Astrocyte of the cerebellum (primary cell): ENCODE results near the gene MINK1.
"Not testable (repeated sequence)": the region's sequence is repeated elsewhere in the genome, so short reads cannot be mapped to it uniquely, and the experiment has no call there.

Experiments used
- DNase-seq: peaks from one replicate; pipeline ENCODE4 v3.0.0-alpha.2; 2011; ENCODE audit warnings: low read depth
- H3K4me3 ChIP-seq: 2 replicates; pipeline ENCODE4 v1.5.1; 2011; ENCODE audit warnings: mild to moderate bottlenecking, low read depth, low read length, moderate library complexity
- in situ Hi-C: cut with HindIII; loops from 2 replicates; pipeline ENCODE4 v1.10.0; 2017; ENCODE audit warnings: low sequenced_read_pairs
- TF ChIP-seq, protein P1 (sequence below): IDR thresholded peaks from 2 replicates; pipeline ENCODE4 v1.5.1; 2012; ENCODE audit warnings: low read length, low read depth, moderate library complexity, mild to moderate bottlenecking; ENCODE audit errors: missing control alignments

Gene MINK1

DNA sequence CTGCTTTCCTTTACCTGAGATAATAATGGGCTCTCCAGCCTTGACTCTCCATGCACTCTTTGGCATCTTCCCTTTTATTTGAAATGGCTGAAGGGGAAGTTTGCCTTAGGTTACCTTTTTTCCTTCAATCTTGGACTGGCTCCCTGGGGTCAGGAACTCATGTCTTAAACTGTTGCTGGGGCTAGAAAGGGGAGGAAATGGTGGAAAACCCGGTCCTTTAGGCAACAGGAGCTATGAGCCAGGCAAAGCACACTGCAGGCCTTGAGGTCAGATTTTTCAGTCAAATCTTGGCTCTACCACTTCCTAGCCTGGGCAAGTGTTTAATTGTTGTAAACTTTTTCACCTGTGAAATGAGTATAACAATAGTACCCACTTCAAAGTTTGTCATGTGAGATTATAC lies 30.2 kb downstream of the MINK1 start:
- no peak overlapping the region for H3K4me3 ChIP-seq
- no peak for DNase-seq
- in situ Hi-C loops: no loop called here
- TF ChIP-seq, protein P1, sequence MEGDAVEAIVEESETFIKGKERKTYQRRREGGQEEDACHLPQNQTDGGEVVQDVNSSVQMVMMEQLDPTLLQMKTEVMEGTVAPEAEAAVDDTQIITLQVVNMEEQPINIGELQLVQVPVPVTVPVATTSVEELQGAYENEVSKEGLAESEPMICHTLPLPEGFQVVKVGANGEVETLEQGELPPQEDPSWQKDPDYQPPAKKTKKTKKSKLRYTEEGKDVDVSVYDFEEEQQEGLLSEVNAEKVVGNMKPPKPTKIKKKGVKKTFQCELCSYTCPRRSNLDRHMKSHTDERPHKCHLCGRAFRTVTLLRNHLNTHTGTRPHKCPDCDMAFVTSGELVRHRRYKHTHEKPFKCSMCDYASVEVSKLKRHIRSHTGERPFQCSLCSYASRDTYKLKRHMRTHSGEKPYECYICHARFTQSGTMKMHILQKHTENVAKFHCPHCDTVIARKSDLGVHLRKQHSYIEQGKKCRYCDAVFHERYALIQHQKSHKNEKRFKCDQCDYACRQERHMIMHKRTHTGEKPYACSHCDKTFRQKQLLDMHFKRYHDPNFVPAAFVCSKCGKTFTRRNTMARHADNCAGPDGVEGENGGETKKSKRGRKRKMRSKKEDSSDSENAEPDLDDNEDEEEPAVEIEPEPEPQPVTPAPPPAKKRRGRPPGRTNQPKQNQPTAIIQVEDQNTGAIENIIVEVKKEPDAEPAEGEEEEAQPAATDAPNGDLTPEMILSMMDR: no peak

DNA sequence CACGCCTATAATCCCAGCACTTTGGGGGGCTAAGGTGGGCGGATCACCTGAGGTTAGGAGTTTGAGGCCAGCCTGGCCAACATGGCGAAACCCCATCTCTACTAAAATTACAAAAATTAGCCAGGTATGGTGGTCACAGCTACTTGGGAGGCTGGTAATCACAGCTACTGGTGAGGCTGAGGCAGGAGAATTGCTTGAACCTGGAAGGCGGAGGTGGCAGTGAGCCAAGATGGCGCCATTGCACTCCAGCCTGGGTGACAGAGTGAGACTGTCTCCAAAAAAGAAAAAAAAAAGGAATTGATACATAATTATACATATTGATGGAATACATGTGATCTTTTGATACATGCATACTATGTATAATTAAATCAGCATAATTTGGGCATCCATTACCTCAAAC lies 34.4 kb downstream of the MINK1 start:
- H3K4me3 ChIP-seq, in situ Hi-C loops, DNase-seq: not testable (repeated sequence)

DNA sequence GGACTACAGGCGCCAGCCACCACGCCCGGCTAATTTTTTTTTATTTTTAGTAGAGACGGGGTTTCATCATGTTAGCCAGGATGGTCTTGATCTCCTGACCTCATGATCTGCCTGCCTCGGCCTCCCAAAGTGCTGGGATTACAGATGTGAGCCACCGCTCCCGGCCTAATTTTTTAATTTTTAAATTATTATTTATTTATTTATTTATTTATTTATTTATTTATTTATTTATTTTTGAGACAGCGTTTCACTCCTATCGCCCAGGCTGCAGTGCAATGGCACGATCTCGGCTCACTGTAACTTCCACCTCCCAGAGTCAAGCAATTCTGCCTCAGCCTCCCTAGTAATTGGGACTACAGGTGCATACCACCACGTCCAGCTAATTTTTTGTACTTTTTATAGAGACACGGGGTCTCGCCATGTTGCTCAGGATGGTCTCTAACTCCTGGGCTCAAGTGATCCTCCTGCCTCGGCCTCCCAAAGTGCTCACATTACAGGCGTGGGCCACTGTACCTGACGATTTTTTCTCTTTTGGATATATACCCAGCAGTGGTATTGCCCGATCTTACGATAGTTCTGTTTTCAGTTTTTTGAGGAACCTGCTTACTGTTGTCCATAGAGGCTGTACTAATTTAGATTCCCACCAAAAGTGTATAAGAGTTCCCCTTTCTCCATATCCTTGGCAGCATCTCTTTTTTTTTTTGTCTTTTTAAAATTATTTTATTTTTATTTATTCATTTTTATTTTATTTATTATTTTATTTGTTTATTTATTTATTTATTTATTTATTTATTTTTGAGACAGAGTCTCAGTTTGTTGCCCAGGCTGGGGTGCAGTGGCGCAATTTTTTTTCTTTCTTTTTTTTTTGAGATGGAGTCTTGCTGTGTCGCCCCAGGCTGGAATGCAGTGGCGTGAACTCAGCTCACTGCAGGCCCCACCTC lies 36.2 kb downstream of the MINK1 start:
- in situ Hi-C loops, DNase-seq, H3K4me3 ChIP-seq: not testable (repeated sequence)

DNA sequence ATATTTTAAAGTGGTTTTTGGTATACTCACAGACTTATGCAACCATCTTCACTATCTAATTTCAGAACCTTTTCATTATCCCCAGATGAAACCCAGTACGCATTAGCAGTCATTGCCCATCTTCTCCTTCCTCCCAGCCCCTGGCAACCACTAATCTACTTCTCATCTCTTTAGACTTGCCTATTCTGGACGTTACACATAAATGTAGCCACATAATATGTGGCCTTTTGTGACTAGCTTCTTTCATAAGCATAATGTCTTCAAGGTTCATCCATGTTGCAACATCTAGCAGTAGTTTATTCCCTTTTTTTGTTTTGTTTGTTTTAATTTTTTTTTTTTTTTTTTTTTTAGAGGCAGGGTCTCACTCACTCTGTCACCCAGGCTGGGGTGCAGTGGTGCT lies 37.7 kb downstream of the MINK1 start:
- in situ Hi-C loops: no loop called here
- TF ChIP-seq, protein P1: no peak
- H3K4me3 ChIP-seq: no peak overlapping the region
- DNase-seq: no peak

DNA sequence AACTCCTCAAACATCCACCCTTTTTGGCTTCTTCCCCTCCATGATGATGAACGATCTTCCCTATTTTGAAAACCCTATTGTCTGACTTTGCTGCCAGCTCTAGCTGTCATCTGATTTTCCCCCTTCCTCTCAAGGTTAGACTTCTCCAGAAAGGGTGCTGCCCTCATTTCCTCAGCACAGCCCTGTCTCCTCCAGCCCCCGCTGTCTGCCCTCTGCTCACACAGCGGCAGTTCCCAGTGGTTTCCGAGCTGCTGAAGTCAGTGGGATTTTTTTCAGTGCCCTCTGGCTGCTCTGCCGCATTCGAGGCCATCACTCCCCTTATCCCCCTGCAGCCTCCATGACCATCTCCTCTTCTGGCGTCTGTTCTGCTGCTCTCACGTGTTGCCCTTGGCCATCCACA lies 39.6 kb downstream of the MINK1 start:
- DNase-seq: no peak
- in situ Hi-C loops: no loop called here
- TF ChIP-seq, protein P1: no peak
- no peak overlapping the region for H3K4me3 ChIP-seq

DNA sequence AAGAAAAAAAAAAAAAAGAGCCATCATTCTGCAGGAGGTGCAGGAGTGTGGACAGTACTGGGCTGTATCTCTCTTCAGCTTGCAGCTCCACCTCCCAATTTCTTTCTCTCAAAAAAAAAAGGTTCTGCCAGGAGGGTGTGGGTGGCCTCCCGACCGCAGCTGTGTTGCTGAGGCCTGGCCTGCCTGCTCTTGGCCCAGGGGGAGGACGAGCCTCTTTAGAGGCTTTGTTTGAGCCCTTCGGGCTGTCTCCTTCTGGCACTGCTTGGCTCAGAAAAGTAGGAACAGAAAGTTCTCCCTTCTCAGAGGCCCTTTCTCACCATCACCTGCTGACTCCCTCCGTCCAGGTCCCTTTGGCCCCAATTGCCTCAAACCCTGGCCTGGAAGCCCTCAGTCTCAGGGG lies 43.9 kb downstream of the MINK1 start:
- no peak overlapping the region for H3K4me3 ChIP-seq
- DNase-seq: no peak
- TF ChIP-seq, protein P1: no peak
- in situ Hi-C loops: no loop called here

DNA sequence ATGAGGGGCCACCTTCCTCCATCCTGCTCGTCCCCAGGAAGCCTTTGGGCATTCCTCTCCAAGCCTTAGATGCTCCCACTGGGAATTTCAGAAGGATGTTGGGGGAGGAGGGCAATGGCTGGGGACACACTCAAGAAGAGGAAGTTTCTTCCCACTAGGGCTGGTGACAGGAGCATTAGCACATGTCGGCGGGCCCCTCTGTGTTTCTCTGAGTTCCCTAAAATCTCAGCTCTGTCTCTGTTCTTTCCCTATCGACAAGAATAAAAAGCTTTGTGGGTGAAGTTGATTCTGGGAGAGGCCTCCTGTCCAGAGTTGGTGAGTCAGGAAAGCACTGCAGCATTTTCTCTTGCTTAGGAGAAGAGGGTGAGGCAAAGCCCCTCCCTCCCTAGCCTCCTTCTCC lies 46.5 kb downstream of the MINK1 start:
- in situ Hi-C loops: no loop called here
- TF ChIP-seq, protein P1: no peak
- no peak for DNase-seq
- H3K4me3 ChIP-seq: no peak overlapping the region
